K562 (cell line): Measurements from ENCODE around the gene HPCAL1. TPM values are rescaled to one million over a fixed set of nuclear protein-coding genes. Genes with fewer than 3 reads are reported as not detected.

Experiments used
- ATAC-seq: fragments of 200-7000 bp; cut with Tn5 transposase; 3 replicates; pipeline ENCODE4 v1.9.1; 2020; ENCODE audit warnings: moderate library complexity
- BruUV-seq: library from RNA; stranded (reverse); fragments of 400-500 nt; replicated peaks from 2 replicates; lab custom pipeline; 2021; lab: Mats Ljungman, UMichigan
- CTCF ChIA-PET: fragments of 300-600 bp; formaldehyde crosslinking; extraction: SDS; loops from one replicate; lab custom pipeline; 2021; ENCODE audit warnings: low intra/inter-chr PET ratio; lab: Yijun Ruan, JAX
- POLR2A ChIA-PET: fragments of 300-600, 350-650 bp; sonication (Branson Sonifier 250); formaldehyde crosslinking; extraction: SDS; loops from one replicate; lab custom pipeline; 2021; ENCODE audit warnings: antibody characterized with exemption, inconsistent platforms; lab: Yijun Ruan, JAX
- DNase-seq, 4 experiments: peaks; one replicate each; pipeline versions ENCODE4 v3.0.0 to v3.0.0-alpha.2; 2011 to 2018; ENCODE audit warnings: low spot score in 3 of 4, mixed read lengths in 3 of 4; ENCODE audit errors: extremely low read depth in 1 of 4
- FAIRE-seq: peaks from 2 replicates; lab custom pipeline; 2011; peaks lifted over from hg19 to GRCh38; lab: Jason Lieb, UNC
- H2AFZ ChIP-seq: 2 replicates; pipeline ENCODE4 v1.6.0; 2011; ENCODE audit warnings: low read depth, low read length, control low read depth, inconsistent platforms
- H3K27ac ChIP-seq: fragments of 200-600 bp; 3 replicates; pipeline ENCODE4 v1.8.0; 2011; ENCODE audit warnings: low read depth, mild to moderate bottlenecking, control low read depth, inconsistent platforms, low read length, moderate library complexity, mixed read lengths; ENCODE audit errors: extremely low read depth
- H3K27me3 ChIP-seq, 2 experiments: fragments of 300-600 bp in 1 of 2; 2 replicates in 1 of 2; 3 replicates in 1 of 2; pipeline versions ENCODE4 v1.6.0 to v1.8.0; 2011; ENCODE audit warnings: inconsistent platforms in 2 of 2, low read length in 2 of 2, mild to moderate bottlenecking in 1 of 2, mixed read lengths in 1 of 2, moderate library complexity in 1 of 2; ENCODE audit not compliant: control insufficient read depth in 2 of 2, insufficient read depth in 2 of 2
- H3K36me3 ChIP-seq: fragments of 300-600 bp; 3 replicates; pipeline ENCODE4 v1.8.0; 2011; ENCODE audit warnings: mild to moderate bottlenecking, low read length, inconsistent platforms; ENCODE audit not compliant: control insufficient read depth, insufficient read depth
- H3K4me1 ChIP-seq, 2 experiments: fragments of 200-600 bp in 1 of 2; replicated peaks in 1 of 2; 2 replicates in 1 of 2; 3 replicates in 1 of 2; pipeline versions ENCODE4 v1.5.1 to v1.8.0; 2011; ENCODE audit warnings: inconsistent platforms in 2 of 2, low read length in 2 of 2, mild to moderate bottlenecking in 1 of 2, mixed read lengths in 1 of 2, moderate library complexity in 1 of 2; ENCODE audit not compliant: control insufficient read depth in 2 of 2, insufficient read depth in 2 of 2
- H3K4me2 ChIP-seq: 2 replicates; pipeline ENCODE4 v1.6.1; 2011; ENCODE audit warnings: low read length, control low read depth, inconsistent platforms, mixed read lengths; ENCODE audit not compliant: insufficient read depth
- H3K4me3 ChIP-seq: fragments of 200-600 bp; sonication (generic), shearing (Covaris generic); 2 replicates; pipeline ENCODE4 v1.5.1; 2016; ENCODE audit warnings: control low read depth, inconsistent platforms
- H3K79me2 ChIP-seq: fragments of 200-600 bp; 3 replicates; pipeline ENCODE4 v1.8.0; 2011; ENCODE audit warnings: low read length, inconsistent platforms; ENCODE audit not compliant: control insufficient read depth, insufficient read depth
- H3K9ac ChIP-seq, 2 experiments: 2 replicates each; pipeline versions ENCODE4 v1.6.0 to v1.6.1; 2011; ENCODE audit warnings: low read depth in 2 of 2, low read length in 2 of 2, control low read depth in 1 of 2, inconsistent platforms in 1 of 2, mild to moderate bottlenecking in 1 of 2, mixed read lengths in 1 of 2; ENCODE audit not compliant: insufficient read depth in 1 of 2
- H3K9me1 ChIP-seq: one replicate; pipeline ENCODE4 v1.6.0; 2011; ENCODE audit warnings: inconsistent platforms, mild to moderate bottlenecking, low read length, moderate library complexity; ENCODE audit not compliant: control insufficient read depth, insufficient read depth
- H3K9me3 ChIP-seq: replicated peaks from 2 replicates; pipeline ENCODE4 v1.5.1; 2011; ENCODE audit warnings: low read depth, low read length, inconsistent platforms; ENCODE audit not compliant: control insufficient read depth, insufficient read depth
- H4K20me1 ChIP-seq: replicated peaks from 2 replicates; pipeline ENCODE4 v1.6.1; 2011; ENCODE audit warnings: low read length, inconsistent platforms, mixed read lengths; ENCODE audit not compliant: control insufficient read depth, insufficient read depth
- C11orf30 ChIP-seq: fragments of 450-650 bp; IDR thresholded peaks from 2 replicates; pipeline ENCODE4 v1.6.1; 2016; ENCODE audit warnings: low read depth, mild to moderate bottlenecking
- MAFG ChIP-seq: fragments of 450-650 bp; conservative IDR thresholded peaks from 2 replicates; pipeline ENCODE4 v1.6.1; 2016; ENCODE audit warnings: missing genetic modification characterization, missing compliant biosample characterization
- NFE2 ChIP-seq: IDR thresholded peaks from 2 replicates; pipeline ENCODE4 v1.6.1; 2014; ENCODE audit warnings: antibody characterized with exemption, low read depth
- NRF1 ChIP-seq, 2 experiments: fragments of 450-650 bp; IDR thresholded peaks in 1 of 2; conservative IDR thresholded peaks in 1 of 2; 2 replicates each; pipeline ENCODE4 v1.6.1; 2014; ENCODE audit warnings: mild to moderate bottlenecking in 2 of 2
- SIN3B ChIP-seq: fragments of 450-650 bp; IDR thresholded peaks from 2 replicates; pipeline ENCODE4 v1.6.1; 2017; ENCODE audit warnings: low read depth, mild to moderate bottlenecking, moderate library complexity
- YY1 ChIP-seq, 3 experiments: IDR thresholded peaks; 2 replicates each; pipeline ENCODE4 v1.6.1; 2011; ENCODE audit warnings: low read length in 2 of 3, mild to moderate bottlenecking in 2 of 3, moderate library complexity in 2 of 3, borderline replicate concordance in 1 of 3, control low read depth in 1 of 3, low read depth in 1 of 3; ENCODE audit not compliant: insufficient read depth in 3 of 3, insufficient replicate concordance in 2 of 3, control insufficient read depth in 1 of 3, insufficient read length in 1 of 3; ENCODE audit errors: extremely low read depth in 1 of 3
- ZFP36 ChIP-seq: fragments of 150-350 bp; IDR thresholded peaks from 2 replicates; pipeline ENCODE4 v1.6.1; 2018; ENCODE audit warnings: low read length, low read depth; ENCODE audit not compliant: partially characterized antibody
- ZNF316 ChIP-seq: fragments of 450-650 bp; IDR thresholded peaks from 2 replicates; pipeline ENCODE4 v1.6.1; 2016
- WGBS: fragments of 100-300 bp; shearing (Covaris generic); methylation state at CpG from one replicate; pipeline ENCODE4 v1.1.6; 2016; ENCODE audit warnings: low coverage, mixed read lengths; ENCODE audit not compliant: insufficient coverage; ENCODE audit errors: missing lambda C conversion rate; 5-methylcytosine and 5-hydroxymethylcytosine counted together
- in situ Hi-C: fragments of 300-500 bp; cut with MboI; formaldehyde crosslinking; loops from 4 replicates; pipeline ENCODE4 v1.15.0; 2018; ENCODE audit warnings: inconsistent platforms, mixed read lengths
- intact Hi-C: fragments of 100-400 bp; cut with micrococcal nuclease; formaldehyde crosslinking; loops from 2 replicates; pipeline ENCODE4 v1.14.2; 2022
- polyA plus RNA-seq, 8 experiments: library from polyadenylated mRNA; depleted of rRNA in 4 of 8; stranded (reverse) in 5 of 8; unstranded in 3 of 8; fragments of >200 nt; fragmentation: Nextera tagmentation in 2 of 8; fragmentation: Illumina TruSeq in 1 of 8; extraction: Ambion mirVana in 2 of 8; extraction: Trizol in 1 of 8; gene quantifications; 2 replicates each; pipeline versions ENCODE4 v1.2.1 to v1.2.3, GENCODE V29; 2011 to 2014; ENCODE audit warnings: inconsistent platforms in 1 of 8, missing spikeins in 1 of 8
- total RNA-seq, 7 experiments: library from RNA; depleted of rRNA in 6 of 7; stranded (reverse); fragments of >200 nt in 6 of 7; fragmentation: Illumina TruSeq in 2 of 7; extraction: Trizol in 2 of 7; gene quantifications; 2 replicates each; pipeline versions ENCODE4 v1.2.1 to v1.2.3, GENCODE V29; 2011 to 2021; ENCODE audit warnings: low replicate concordance in 1 of 7
- TF ChIP-seq, protein P1 (sequence below): sonication (generic); formaldehyde crosslinking; IDR thresholded peaks from 2 replicates; pipeline ENCODE4 v1.8.0; 2022; ENCODE audit warnings: mild to moderate bottlenecking, missing genetic modification reagents

Gene HPCAL1
- total and polyA plus RNA-seq, 9 of the 15 experiments (the other 6 are each of a cell fraction or from before 2014, with no cell fraction given): 2.7 to 65.5 (median 23.9) TPM

DNA sequence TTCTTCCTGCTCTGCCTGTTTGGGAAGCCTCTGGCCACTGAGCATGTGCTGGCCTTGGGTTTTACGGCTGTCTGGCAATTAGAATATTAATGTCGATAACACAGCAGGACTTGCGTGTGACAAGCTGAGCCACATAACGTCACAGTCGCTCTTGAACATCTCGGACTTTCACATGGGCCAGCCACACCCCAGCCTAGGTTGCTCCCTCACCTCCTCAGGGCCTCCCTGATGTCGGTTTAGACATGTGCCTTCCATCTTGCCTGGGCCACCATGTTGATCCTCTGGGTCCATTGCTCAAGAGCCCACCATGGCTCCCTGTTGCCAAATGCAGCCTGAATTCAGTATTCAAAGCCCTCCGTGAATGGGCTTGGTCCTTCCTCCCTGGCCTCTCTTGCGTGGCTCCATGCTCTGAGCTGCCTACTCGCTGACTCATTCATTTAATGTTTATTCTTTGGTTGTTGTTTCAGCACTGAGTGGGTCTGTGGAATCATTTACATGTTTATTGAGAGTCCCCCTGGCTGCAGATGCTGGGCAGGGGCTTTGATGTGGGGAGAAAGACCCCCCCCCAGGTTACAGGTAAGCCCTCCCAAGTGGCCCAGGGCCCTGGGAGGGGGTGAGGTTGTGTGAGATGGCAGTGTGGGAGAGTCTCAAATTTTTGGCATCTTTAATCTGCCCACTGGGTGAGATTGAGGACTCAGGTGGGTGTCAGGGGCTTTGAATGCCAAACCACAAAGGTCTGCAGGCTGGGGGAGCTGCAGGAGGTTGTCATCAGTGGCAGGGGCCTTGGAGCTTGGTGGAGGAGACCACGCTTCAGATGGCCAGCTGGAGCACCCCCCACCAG is 83.4 kb downstream of the HPCAL1 start:
- ATAC-seq (peak; percentile 51), FAIRE-seq (peak; percentile 74), DNase-seq (no peak)
- ChIA-PET POLR2A (interaction anchor here (0.6 to 2.1 kb wide), 3 partner anchors 10 to 263 kb away, joined by 3 to 6 read pairs (median 3); no protein-coding TSS in a partner anchor), CTCF (no interaction called here)
- Histone ChIP-seq H3K4me2 (peak overlapping the region; percentile 30; the same call in 1 of the 2 replicates), H3K79me2 (peaks cover 47% of the 10 kb centered on the region), H4K20me1 (peaks cover 62% of the 10 kb centered on the region), H3K27me3 (no peaks in the 10 kb centered on the region), H3K4me1 (peaks cover 24 to 39% of the 10 kb centered on the region in 2 experiments), H3K9me1 (no peaks in the 10 kb centered on the region), H3K9me3 (no peaks in the 10 kb centered on the region), H3K36me3 (no peaks in the 10 kb centered on the region), H3K27ac (no peak overlapping the region), H2AFZ (no peak overlapping the region), H3K4me3 (no peak overlapping the region), H3K9ac (peak overlapping the region in 1 of 2 experiments; percentile 80; a peak in 2 of 4 replicates)
- 28% methylated on average over 10 of the region's 11 CpGs for WGBS
- in situ Hi-C loops (no loop called here), intact Hi-C loops (no loop called here)
- TF ChIP-seq SIN3B (no peak), NRF1 (conservative IDR thresholded peaks at IDR 0.05 in 1 of 2, IDR thresholded peaks at IDR 0.05 in 1 of 2) (peak; percentile 60 to 67), C11orf30 (peak; percentile 74), MAFG (tag) (peak; percentile 37; the same call in 1 of the 2 replicates), YY1 (IDR thresholded peaks at IDR 0.05; ENCODE audit: borderline replicate concordance in 1 of 3, control insufficient read depth in 1 of 3, extremely low read depth in 1 of 3, insufficient read depth in 3 of 3, insufficient read length in 1 of 3, insufficient replicate concordance in 2 of 3, low read depth in 1 of 3, low read length in 2 of 3) (peak in 1 of 3 experiments; percentile 39), NFE2 (peak; percentile 48; the same call in 1 of the 2 replicates), ZFP36 (peak; percentile 22), ZNF316 (peak; percentile 83)
- TF ChIP-seq, protein P1, sequence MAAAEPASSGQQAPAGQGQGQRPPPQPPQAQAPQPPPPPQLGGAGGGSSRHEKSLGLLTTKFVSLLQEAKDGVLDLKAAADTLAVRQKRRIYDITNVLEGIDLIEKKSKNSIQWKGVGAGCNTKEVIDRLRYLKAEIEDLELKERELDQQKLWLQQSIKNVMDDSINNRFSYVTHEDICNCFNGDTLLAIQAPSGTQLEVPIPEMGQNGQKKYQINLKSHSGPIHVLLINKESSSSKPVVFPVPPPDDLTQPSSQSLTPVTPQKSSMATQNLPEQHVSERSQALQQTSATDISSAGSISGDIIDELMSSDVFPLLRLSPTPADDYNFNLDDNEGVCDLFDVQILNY (CRISPR knock-in tag): no peak
- no TSS peak for BruUV-seq
